Measurements from ENCODE around the gene SEC16B.

GRCh38 chr1:177953549-177953948 lies 16.3 kb downstream of the SEC16B start:
- no peak for TF ChIP-seq POLR2A (IDR thresholded peaks at IDR 0.05)
- TF ChIP-seq, protein P1, sequence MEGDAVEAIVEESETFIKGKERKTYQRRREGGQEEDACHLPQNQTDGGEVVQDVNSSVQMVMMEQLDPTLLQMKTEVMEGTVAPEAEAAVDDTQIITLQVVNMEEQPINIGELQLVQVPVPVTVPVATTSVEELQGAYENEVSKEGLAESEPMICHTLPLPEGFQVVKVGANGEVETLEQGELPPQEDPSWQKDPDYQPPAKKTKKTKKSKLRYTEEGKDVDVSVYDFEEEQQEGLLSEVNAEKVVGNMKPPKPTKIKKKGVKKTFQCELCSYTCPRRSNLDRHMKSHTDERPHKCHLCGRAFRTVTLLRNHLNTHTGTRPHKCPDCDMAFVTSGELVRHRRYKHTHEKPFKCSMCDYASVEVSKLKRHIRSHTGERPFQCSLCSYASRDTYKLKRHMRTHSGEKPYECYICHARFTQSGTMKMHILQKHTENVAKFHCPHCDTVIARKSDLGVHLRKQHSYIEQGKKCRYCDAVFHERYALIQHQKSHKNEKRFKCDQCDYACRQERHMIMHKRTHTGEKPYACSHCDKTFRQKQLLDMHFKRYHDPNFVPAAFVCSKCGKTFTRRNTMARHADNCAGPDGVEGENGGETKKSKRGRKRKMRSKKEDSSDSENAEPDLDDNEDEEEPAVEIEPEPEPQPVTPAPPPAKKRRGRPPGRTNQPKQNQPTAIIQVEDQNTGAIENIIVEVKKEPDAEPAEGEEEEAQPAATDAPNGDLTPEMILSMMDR (IDR thresholded peaks at IDR 0.05) = no peak
